NB4 (cell line): ENCODE measurements around the gene PLEKHA6.

ENCODE experiments used
- DNase-seq: peaks from one replicate; pipeline ENCODE4 v3.0.0; 2010; ENCODE audit warnings: low read depth
- H3K4me3 ChIP-seq: one replicate; pipeline ENCODE4 v1.5.1; 2011; ENCODE audit warnings: mild to moderate bottlenecking, low read depth, low read length, moderate library complexity
- MYC ChIP-seq: IDR thresholded peaks from 2 replicates; pipeline ENCODE4 v1.6.1; 2011; ENCODE audit warnings: low read depth, low read length
- POLR2A ChIP-seq: IDR thresholded peaks from 2 replicates; pipeline ENCODE4 v1.6.1; 2011; ENCODE audit warnings: mild to moderate bottlenecking; ENCODE audit not compliant: insufficient read length; ENCODE audit errors: extremely low read depth
- TF ChIP-seq, protein P1 (sequence below): IDR thresholded peaks from one replicate; pipeline ENCODE4 v1.5.1; 2012; ENCODE audit warnings: low read depth, low read length
- TF ChIP-seq, protein P2 (sequence below): IDR thresholded peaks from 2 replicates; pipeline ENCODE4 v1.6.1; 2011; ENCODE audit warnings: low read depth, low read length

The PLEKHA6 gene

DNA sequence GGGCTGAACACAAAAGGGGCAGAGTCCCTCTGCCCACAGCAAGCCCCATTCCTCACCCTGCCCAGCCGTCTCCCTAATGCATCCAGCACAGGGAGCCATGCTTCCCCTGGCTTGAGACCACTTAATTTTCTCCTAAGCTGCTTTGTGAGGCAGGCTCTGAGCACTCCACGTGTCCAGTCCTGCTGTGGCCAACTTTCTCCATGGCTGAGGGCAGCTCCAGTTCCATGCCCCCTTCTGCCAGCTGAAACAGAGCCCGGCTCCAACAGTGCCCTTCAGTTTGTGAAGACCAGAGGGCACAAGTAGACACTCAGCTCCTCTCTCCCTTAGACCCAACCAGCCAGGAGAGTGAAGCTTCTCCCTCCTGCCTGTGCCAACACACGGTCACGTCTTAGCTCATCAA lies 33.8 kb downstream of the PLEKHA6 start:
- DNase-seq = no peak
- TF ChIP-seq, protein P1, sequence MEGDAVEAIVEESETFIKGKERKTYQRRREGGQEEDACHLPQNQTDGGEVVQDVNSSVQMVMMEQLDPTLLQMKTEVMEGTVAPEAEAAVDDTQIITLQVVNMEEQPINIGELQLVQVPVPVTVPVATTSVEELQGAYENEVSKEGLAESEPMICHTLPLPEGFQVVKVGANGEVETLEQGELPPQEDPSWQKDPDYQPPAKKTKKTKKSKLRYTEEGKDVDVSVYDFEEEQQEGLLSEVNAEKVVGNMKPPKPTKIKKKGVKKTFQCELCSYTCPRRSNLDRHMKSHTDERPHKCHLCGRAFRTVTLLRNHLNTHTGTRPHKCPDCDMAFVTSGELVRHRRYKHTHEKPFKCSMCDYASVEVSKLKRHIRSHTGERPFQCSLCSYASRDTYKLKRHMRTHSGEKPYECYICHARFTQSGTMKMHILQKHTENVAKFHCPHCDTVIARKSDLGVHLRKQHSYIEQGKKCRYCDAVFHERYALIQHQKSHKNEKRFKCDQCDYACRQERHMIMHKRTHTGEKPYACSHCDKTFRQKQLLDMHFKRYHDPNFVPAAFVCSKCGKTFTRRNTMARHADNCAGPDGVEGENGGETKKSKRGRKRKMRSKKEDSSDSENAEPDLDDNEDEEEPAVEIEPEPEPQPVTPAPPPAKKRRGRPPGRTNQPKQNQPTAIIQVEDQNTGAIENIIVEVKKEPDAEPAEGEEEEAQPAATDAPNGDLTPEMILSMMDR = no peak
- no peak for TF ChIP-seq MYC
- TF ChIP-seq POLR2A = no peak
- TF ChIP-seq, protein P2, sequence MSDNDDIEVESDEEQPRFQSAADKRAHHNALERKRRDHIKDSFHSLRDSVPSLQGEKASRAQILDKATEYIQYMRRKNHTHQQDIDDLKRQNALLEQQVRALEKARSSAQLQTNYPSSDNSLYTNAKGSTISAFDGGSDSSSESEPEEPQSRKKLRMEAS = no peak
- H3K4me3 ChIP-seq = no peak overlapping the region

DNA sequence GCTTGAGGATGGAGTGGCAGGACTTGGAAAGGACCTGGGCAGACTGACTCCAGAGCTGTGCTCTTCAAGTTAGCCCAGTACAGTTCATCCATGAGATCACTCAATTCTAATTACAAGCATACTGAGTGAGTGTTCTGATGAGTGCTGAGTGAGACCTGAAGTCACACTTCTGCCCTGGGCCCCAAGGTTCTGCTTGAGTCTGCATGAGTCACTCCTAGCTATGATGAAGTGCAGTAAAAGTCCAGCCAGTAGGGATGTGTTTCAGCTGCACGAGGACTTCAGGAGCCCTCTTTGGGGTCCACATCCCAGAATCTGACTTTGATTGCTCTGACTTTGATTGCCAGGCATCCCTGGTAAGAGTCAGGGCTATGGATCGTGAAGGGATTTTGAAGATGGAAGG lies 35.8 kb downstream of the PLEKHA6 start:
- no peak for TF ChIP-seq POLR2A
- H3K4me3 ChIP-seq = no peak overlapping the region
- no peak for DNase-seq

DNA sequence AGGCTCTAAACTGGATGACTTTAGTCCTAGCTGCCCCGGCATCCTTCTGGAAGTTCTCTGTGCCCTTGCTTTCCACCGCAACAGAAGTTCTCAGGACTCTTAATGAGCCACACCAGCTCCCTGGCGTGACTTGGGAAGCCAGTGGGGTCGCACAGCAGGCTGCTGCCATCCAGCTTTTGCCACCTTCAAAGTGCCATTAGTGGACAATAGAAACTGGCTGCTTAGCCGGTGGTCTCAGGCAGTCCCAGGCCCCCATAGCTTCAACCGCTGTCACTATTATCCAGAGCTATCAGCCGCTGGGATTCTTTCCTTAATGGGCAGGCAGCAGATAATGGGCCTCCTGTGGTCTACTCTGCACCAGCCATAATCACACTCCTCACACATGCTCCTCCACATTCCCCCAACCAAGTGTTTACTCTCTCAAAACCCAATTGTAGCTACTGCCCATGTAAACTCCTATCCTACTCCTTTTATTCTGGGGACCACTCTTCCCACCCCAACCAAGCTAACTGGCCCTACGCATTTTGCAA lies 37.3 kb downstream of the PLEKHA6 start:
- no peak overlapping the region for H3K4me3 ChIP-seq
- TF ChIP-seq MYC = no peak
- TF ChIP-seq POLR2A = no peak
- TF ChIP-seq, protein P1 = no peak
- TF ChIP-seq, protein P2 = no peak

DNA sequence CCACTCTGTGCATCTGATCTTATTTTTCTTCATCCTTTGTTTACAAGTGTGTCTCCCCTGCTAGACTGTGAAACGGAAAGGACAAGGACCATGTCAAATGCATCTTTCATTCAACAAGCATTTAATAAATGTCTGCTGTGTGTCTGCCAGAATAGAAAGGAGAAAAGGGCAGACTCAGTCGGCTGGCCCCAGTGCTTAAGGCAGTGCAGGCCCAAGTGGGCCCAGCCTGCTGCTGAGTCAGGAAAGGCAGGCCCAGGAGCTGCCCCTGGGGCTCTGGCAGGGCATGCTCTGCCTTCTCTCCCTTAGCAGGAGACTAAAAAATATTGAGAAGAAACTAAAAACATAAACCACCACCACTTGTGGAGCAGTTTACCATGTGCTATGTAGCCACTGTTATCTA lies 38.1 kb downstream of the PLEKHA6 start:
- H3K4me3 ChIP-seq = no peak overlapping the region
- TF ChIP-seq, protein P1 = no peak
- TF ChIP-seq MYC (no peak), POLR2A (no peak)
- TF ChIP-seq, protein P2 = no peak
- no peak for DNase-seq

More for the DNA sequence above, 37.3 kb downstream of the PLEKHA6 start:
- DNase-seq = no peak

DNA sequence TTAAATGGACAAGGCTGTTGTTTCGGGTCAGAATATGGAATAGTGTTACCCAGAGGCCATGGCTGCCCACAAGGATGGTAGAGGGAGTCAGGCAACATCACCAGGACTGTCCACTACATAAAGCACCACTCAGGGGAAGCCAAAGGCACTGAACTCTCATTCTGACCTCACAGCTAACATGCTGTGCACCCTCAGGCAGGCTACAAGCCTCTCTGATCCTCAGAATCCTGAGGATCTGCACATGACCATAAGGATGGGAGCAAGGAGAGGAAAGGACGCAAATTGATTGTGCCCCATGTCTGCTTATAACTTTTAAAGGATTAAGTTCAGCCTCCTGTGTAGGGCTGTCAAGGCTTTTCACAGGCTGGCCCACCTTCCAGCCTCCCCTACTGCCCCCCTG lies 38.7 kb downstream of the PLEKHA6 start:
- TF ChIP-seq, protein P1 = no peak
- TF ChIP-seq POLR2A (no peak), MYC (no peak)
- TF ChIP-seq, protein P2 = no peak

DNA sequence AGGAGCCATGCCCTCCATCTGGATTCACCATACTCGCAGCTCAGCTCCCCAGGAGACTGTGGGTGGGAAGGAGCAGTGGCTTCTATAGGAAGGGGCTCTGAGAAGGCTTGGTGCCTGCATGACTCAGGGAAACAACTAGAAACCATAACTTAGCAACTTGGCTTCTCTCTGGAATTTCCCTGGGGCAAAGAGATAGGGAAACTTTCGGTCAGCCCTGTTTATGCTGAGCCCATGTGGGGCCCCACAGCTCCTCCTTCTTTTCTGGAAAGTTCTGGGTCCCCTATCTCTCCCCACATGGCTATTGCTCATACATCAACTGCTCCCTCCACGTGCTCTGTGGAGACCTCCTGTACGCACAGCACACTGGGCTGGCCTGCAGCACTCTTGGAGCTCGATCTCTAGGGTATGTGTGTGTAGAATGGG lies 39.3 kb downstream of the PLEKHA6 start:
- no peak overlapping the region for H3K4me3 ChIP-seq
- TF ChIP-seq MYC (no peak), POLR2A (no peak)
- TF ChIP-seq, protein P2 = no peak
- TF ChIP-seq, protein P1 = no peak
- DNase-seq = no peak

More for the DNA sequence above, 38.7 kb downstream of the PLEKHA6 start:
- no peak for DNase-seq
- no peak overlapping the region for H3K4me3 ChIP-seq
